ENCODE measurements around the gene IFNA5. TPM values are rescaled to one million over a fixed set of nuclear protein-coding genes. Genes with fewer than 3 reads are reported as not detected.

The IFNA5 gene
- not detected in 5 replicates for total RNA-seq (2022; extraction: Qiagen RNA extraction)

DNA sequence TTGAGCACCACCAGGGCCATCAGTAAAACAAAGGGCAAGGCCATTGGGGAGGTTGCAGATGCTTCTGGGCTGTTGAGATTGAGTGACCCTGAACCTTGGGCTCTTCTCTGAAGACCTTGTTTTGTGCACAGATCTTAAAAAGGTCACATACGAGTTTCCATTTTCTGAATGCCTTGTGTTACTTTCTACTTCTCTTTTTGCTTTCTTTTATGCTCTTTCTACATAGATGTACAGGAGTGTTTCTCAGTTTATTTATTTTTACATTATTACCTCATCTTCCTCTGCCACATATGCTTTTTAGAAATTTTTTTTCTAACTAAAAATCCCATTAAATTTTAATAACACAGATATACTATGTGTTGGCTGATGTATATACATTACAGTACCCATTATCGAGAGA, at the start of gene IFNA5:
IFNA5 (minus strand) TSS at position 101 of the 400 bp plus-strand sequence; CDS start at position 44, 57 bp downstream.

DNA sequence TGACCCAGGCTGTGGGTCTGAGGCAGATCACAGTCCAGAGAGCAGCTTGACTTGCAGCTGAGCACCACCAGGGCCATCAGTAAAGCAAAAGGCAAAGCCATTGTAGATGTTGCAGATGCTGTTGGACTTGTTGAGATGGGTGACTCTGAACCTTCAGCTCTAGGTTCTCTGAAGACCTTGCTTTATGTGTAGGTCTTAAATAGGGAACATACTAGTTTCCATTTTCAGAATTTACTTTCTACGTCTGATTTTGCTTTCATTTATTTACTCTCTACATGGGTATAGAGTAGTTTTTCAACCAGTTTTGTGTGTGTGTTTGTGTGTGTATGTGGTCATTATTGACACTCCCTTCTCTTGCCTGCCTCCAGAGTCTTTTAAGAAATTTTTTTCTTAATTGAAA, 45.7 kb upstream of the IFNA5 start, which contains the start of gene IFNA6:
IFNA6 (minus strand) TSS at position 101 of the 400 bp plus-strand sequence; CDS start at position 101, 0 bp downstream.

GRCh38 chr9:21334701-21335632, 29.9 kb upstream of the IFNA5 start, which contains the start of gene KLHL9:
TSS of gene KLHL9 (minus strand) at chr9:21335404. CDS start at chr9:21334859, 545 bp downstream.

Other genes with a start within 250 kb of the IFNA5 start
- 0.10 TPM in 1 of 5 replicates, not detected in the others for gene IFNB1, start 227.4 kb downstream of the IFNA5 start, total RNA-seq (2022; extraction: Qiagen RNA extraction)
- gene IFNW1, start 163.5 kb downstream of the IFNA5 start, total RNA-seq (2022; extraction: Qiagen RNA extraction) = not detected in 5 replicates
- gene IFNA21, start 138.7 kb downstream of the IFNA5 start, total RNA-seq (2022; extraction: Qiagen RNA extraction) = not detected in 5 replicates
- gene IFNA4, start 117.7 kb downstream of the IFNA5 start, total RNA-seq (2022; extraction: Qiagen RNA extraction) = not detected in 5 replicates
- gene IFNA7, start 103.1 kb downstream of the IFNA5 start, total RNA-seq (2022; extraction: Qiagen RNA extraction) = not detected in 5 replicates
- gene IFNA10, start 98.2 kb downstream of the IFNA5 start, total RNA-seq (2022; extraction: Qiagen RNA extraction) = not detected in 5 replicates
- not detected in 5 replicates for gene IFNA16, start 88.0 kb downstream of the IFNA5 start, total RNA-seq (2022; extraction: Qiagen RNA extraction)
- gene IFNA17, start 77.1 kb downstream of the IFNA5 start, total RNA-seq (2022; extraction: Qiagen RNA extraction) = not detected in 5 replicates
- not detected in 5 replicates for gene IFNA14, start 65.3 kb downstream of the IFNA5 start, total RNA-seq (2022; extraction: Qiagen RNA extraction)
- 15.3 to 21.4 TPM (median 19.5 TPM) in 5 replicates for gene KLHL9, start 30.1 kb upstream of the IFNA5 start, total RNA-seq (2022; extraction: Qiagen RNA extraction)
- gene IFNA6, start 45.6 kb upstream of the IFNA5 start, total RNA-seq (2022; extraction: Qiagen RNA extraction) = not detected in 5 replicates
- not detected in 5 replicates for gene IFNA13, start 62.7 kb upstream of the IFNA5 start, total RNA-seq (2022; extraction: Qiagen RNA extraction)
- gene IFNA2, start 80.1 kb upstream of the IFNA5 start, total RNA-seq (2022; extraction: Qiagen RNA extraction) = not detected in 5 replicates
- gene IFNA8, start 103.8 kb upstream of the IFNA5 start, total RNA-seq (2022; extraction: Qiagen RNA extraction) = not detected in 5 replicates
- gene IFNA1, start 135.1 kb upstream of the IFNA5 start, total RNA-seq (2022; extraction: Qiagen RNA extraction) = not detected in 5 replicates
- 0.49 to 0.83 TPM (median 0.73 TPM) in 5 replicates for gene IFNE, start 177.0 kb upstream of the IFNA5 start, total RNA-seq (2022; extraction: Qiagen RNA extraction)

Measured in A549 treated with dexamethasone at 1 μM for 4 hours (cell line).